ENCODE results near the gene STEAP1B. TPM values are rescaled to one million over a fixed set of nuclear protein-coding genes. Genes with fewer than 3 reads are reported as not detected.

STEAP1B gene
- polyA plus RNA-seq, 1 of the 3 experiments (the other 2 are of a cell fraction), result 14.7 TPM

DNA sequence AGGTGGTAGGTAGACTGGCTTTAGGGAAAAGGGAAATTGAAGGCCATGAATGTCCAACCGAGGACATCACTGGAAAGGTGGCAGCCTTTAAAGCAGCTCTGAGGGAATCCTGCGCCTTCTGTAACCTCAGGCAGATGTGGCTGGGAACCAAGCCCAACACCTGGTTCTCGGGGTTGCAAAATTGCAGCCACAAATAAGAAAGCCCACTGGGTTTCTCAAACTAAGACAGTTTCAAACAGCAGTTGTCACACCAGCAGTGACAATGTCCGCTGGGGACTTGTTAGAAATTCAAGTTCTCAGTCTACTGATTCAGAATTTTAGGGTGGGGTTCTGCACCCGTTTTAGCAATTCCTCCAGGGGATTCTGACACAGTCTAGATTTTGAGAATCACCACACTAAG lies 42.7 kb upstream of the STEAP1B start:
- Histone ChIP-seq H3K27me3 (ENCODE audit: insufficient read depth) (peaks cover 62% of the 10 kb centered on the region), H3K9me3 (no peaks in the 10 kb centered on the region), H2AFZ (ENCODE audit: low read depth) (no peak overlapping the region), H3K9ac (no peak overlapping the region), H3F3A (replicated peaks; ENCODE audit: insufficient read depth) (no peaks in the 10 kb centered on the region), H4K20me1 (ENCODE audit: insufficient read depth) (no peaks in the 10 kb centered on the region), H3K27ac (ENCODE audit: low read depth in 2 of 2, low read length in 1 of 2) (no peak overlapping the region), H3K79me2 (ENCODE audit: insufficient read depth) (no peaks in the 10 kb centered on the region), H3K4me1 (ENCODE audit: control insufficient read depth in 1 of 2, insufficient read depth in 2 of 2, low read depth in 1 of 2, low read length in 1 of 2) (no peaks in the 10 kb centered on the region), H3K4me2 (no peak overlapping the region), H3K4me3 (ENCODE audit: low read depth in 2 of 2, low read length in 1 of 2) (no peak overlapping the region), H3K9me2 (no peaks in the 10 kb centered on the region), H3K36me3 (replicated peaks in 1 of 2; ENCODE audit: control insufficient read depth in 1 of 2, insufficient read depth in 2 of 2, low read length in 1 of 2) (no peaks in the 10 kb centered on the region)
- POLR2A ChIA-PET, result no interaction called here
- CTCF ChIA-PET, result interaction anchor here (1.5 to 3.5 kb wide), 3 partner anchors 17 to 512 kb away, joined by 4 to 25 read pairs (median 8); no protein-coding TSS in a partner anchor
- no peak for TF ChIP-seq SMC3 (IDR thresholded peaks at IDR 0.05; ENCODE audit: low read depth, low read length)
- TF ChIP-seq, protein P1, sequence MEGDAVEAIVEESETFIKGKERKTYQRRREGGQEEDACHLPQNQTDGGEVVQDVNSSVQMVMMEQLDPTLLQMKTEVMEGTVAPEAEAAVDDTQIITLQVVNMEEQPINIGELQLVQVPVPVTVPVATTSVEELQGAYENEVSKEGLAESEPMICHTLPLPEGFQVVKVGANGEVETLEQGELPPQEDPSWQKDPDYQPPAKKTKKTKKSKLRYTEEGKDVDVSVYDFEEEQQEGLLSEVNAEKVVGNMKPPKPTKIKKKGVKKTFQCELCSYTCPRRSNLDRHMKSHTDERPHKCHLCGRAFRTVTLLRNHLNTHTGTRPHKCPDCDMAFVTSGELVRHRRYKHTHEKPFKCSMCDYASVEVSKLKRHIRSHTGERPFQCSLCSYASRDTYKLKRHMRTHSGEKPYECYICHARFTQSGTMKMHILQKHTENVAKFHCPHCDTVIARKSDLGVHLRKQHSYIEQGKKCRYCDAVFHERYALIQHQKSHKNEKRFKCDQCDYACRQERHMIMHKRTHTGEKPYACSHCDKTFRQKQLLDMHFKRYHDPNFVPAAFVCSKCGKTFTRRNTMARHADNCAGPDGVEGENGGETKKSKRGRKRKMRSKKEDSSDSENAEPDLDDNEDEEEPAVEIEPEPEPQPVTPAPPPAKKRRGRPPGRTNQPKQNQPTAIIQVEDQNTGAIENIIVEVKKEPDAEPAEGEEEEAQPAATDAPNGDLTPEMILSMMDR (IDR thresholded peaks at IDR 0.05), result no peak
- TF ChIP-seq TCF12 (IDR thresholded peaks at IDR 0.05), result no peak
- no peak for TF ChIP-seq RFX5 (IDR thresholded peaks at IDR 0.05; ENCODE audit: low read length)
- TF ChIP-seq, protein P2, sequence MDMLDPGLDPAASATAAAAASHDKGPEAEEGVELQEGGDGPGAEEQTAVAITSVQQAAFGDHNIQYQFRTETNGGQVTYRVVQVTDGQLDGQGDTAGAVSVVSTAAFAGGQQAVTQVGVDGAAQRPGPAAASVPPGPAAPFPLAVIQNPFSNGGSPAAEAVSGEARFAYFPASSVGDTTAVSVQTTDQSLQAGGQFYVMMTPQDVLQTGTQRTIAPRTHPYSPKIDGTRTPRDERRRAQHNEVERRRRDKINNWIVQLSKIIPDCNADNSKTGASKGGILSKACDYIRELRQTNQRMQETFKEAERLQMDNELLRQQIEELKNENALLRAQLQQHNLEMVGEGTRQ (IDR thresholded peaks at IDR 0.05; ENCODE audit: borderline replicate concordance, low read depth, low read length), result no peak
- no peak for TF ChIP-seq RCOR1 (IDR thresholded peaks at IDR 0.05; ENCODE audit: low read length)
- TF ChIP-seq FOSL2 (IDR thresholded peaks at IDR 0.05; ENCODE audit: borderline replicate concordance, low read depth), result no peak
- no peak for TF ChIP-seq GATA2 (CRISPR knock-in tag; IDR thresholded peaks at IDR 0.05)
- no peak for TF ChIP-seq RAD21 (IDR thresholded peaks at IDR 0.05; ENCODE audit: low read length)
- no peak for TF ChIP-seq SIN3A (IDR thresholded peaks at IDR 0.05; ENCODE audit: borderline replicate concordance, low read depth, low read length)
- TF ChIP-seq, protein P3, sequence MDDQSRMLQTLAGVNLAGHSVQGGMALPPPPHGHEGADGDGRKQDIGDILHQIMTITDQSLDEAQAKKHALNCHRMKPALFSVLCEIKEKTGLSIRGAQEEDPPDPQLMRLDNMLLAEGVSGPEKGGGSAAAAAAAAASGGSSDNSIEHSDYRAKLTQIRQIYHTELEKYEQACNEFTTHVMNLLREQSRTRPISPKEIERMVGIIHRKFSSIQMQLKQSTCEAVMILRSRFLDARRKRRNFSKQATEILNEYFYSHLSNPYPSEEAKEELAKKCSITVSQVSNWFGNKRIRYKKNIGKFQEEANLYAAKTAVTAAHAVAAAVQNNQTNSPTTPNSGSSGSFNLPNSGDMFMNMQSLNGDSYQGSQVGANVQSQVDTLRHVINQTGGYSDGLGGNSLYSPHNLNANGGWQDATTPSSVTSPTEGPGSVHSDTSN (IDR thresholded peaks at IDR 0.05), result no peak
- TF ChIP-seq GABPA (IDR thresholded peaks at IDR 0.05; ENCODE audit: low read depth), result no peak
- TF ChIP-seq POLR2AphosphoS5 (IDR thresholded peaks at IDR 0.05; ENCODE audit: low read depth, low read length), result no peak
- TF ChIP-seq EZH2phosphoT487 (IDR thresholded peaks at IDR 0.05; ENCODE audit: borderline replicate concordance, low read depth), result no peak
- DNase-seq, result no peak
- 16% methylated on average over 5 of the region's 5 CpGs for WGBS (ENCODE audit: low lambda C conversion rate)

DNA sequence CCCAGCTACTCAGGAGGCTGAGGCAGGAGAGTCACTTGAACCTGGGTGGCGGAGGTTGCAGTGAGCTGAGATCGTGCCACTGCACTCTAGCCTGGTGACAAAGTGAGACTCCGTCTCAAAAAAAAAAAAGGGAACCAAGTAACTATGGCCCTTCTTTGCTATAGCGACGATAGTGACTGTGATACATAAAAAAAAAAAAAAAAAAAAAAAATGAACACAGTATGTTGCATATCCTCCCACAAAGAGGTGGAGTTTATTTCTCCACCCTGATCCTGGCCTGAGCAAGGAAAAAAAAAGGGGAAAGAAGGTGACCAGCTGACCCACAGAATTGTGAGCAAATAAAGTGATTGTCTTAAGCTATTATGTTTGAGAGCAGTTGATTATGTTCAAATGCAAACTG lies 42.3 kb upstream of the STEAP1B start:
- Histone ChIP-seq H3K4me3 (ENCODE audit: low read depth in 2 of 2, low read length in 1 of 2) (no peak overlapping the region), H3K4me1 (ENCODE audit: control insufficient read depth in 1 of 2, insufficient read depth in 2 of 2, low read depth in 1 of 2, low read length in 1 of 2) (no peaks in the 10 kb centered on the region), H3K79me2 (ENCODE audit: insufficient read depth) (no peaks in the 10 kb centered on the region), H3K9me2 (no peaks in the 10 kb centered on the region), H3K36me3 (replicated peaks in 1 of 2; ENCODE audit: control insufficient read depth in 1 of 2, insufficient read depth in 2 of 2, low read length in 1 of 2) (no peaks in the 10 kb centered on the region), H3K9ac (no peak overlapping the region), H3K4me2 (no peak overlapping the region), H3F3A (replicated peaks; ENCODE audit: insufficient read depth) (no peaks in the 10 kb centered on the region), H2AFZ (ENCODE audit: low read depth) (no peak overlapping the region), H3K9me3 (no peaks in the 10 kb centered on the region), H3K27ac (ENCODE audit: low read depth in 2 of 2, low read length in 1 of 2) (no peak overlapping the region), H3K27me3 (ENCODE audit: insufficient read depth) (peaks cover 62% of the 10 kb centered on the region), H4K20me1 (ENCODE audit: insufficient read depth) (no peaks in the 10 kb centered on the region)
- ChIA-PET POLR2A (no interaction called here), CTCF (interaction anchor here (1.1 to 3.5 kb wide), 4 partner anchors 17 to 514 kb away, joined by 3 to 25 read pairs (median 6); no protein-coding TSS in a partner anchor)
- no peak for DNase-seq
- 13% methylated on average over 5 of the region's 5 CpGs for WGBS (ENCODE audit: low lambda C conversion rate)
- TF ChIP-seq, protein P1 (IDR thresholded peaks at IDR 0.05), result no peak
- TF ChIP-seq SMC3 (IDR thresholded peaks at IDR 0.05; ENCODE audit: low read depth, low read length) (no peak), EZH2phosphoT487 (IDR thresholded peaks at IDR 0.05; ENCODE audit: borderline replicate concordance, low read depth) (no peak), TEAD4 (IDR thresholded peaks at IDR 0.05; ENCODE audit: borderline replicate concordance, insufficient read depth) (no peak), TCF12 (IDR thresholded peaks at IDR 0.05) (no peak), RCOR1 (IDR thresholded peaks at IDR 0.05; ENCODE audit: low read length) (no peak), POLR2AphosphoS5 (IDR thresholded peaks at IDR 0.05; ENCODE audit: low read depth, low read length) (no peak)
- TF ChIP-seq, protein P4, sequence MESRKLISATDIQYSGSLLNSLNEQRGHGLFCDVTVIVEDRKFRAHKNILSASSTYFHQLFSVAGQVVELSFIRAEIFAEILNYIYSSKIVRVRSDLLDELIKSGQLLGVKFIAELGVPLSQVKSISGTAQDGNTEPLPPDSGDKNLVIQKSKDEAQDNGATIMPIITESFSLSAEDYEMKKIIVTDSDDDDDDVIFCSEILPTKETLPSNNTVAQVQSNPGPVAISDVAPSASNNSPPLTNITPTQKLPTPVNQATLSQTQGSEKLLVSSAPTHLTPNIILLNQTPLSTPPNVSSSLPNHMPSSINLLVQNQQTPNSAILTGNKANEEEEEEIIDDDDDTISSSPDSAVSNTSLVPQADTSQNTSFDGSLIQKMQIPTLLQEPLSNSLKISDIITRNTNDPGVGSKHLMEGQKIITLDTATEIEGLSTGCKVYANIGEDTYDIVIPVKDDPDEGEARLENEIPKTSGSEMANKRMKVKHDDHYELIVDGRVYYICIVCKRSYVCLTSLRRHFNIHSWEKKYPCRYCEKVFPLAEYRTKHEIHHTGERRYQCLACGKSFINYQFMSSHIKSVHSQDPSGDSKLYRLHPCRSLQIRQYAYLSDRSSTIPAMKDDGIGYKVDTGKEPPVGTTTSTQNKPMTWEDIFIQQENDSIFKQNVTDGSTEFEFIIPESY (IDR thresholded peaks at IDR 0.05; ENCODE audit: borderline replicate concordance, low read depth), result no peak
- TF ChIP-seq, protein P5, sequence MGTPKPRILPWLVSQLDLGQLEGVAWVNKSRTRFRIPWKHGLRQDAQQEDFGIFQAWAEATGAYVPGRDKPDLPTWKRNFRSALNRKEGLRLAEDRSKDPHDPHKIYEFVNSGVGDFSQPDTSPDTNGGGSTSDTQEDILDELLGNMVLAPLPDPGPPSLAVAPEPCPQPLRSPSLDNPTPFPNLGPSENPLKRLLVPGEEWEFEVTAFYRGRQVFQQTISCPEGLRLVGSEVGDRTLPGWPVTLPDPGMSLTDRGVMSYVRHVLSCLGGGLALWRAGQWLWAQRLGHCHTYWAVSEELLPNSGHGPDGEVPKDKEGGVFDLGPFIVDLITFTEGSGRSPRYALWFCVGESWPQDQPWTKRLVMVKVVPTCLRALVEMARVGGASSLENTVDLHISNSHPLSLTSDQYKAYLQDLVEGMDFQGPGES (IDR thresholded peaks at IDR 0.05; ENCODE audit: low read depth, low read length), result no peak
